OCI-LY1 (cell line): ENCODE measurements around the gene HS3ST4.

Source experiments
- CTCF ChIP-seq: fragments of 200-600 bp; sonication (generic), shearing (Covaris generic); IDR thresholded peaks from 2 replicates; pipeline ENCODE4 v1.5.1; 2017; ENCODE audit warnings: mild to moderate bottlenecking, antibody characterized with exemption, low read length, moderate library complexity, mixed read lengths
- EZH2 ChIP-seq: fragments of 200-600 bp; sonication (generic), shearing (Covaris generic); IDR thresholded peaks from 2 replicates; pipeline ENCODE4 v1.8.0; 2017; ENCODE audit warnings: borderline replicate concordance, mixed run types, mild to moderate bottlenecking, antibody characterized with exemption, low read length, moderate library complexity, mixed read lengths

- TF ChIP-seq CTCF (no peak), EZH2 (no peak)
These were observed 339.5 kb downstream of the HS3ST4 start for GRCh38 chr16:26031286-26031685.
